Epidermal melanocyte (primary cell): ENCODE data around the gene GYG1.
A peak's percentile ranks its signal among the peaks of the same experiment; 100 is the strongest.

Source experiments
- DNase-seq: peaks from one replicate; pipeline ENCODE4 v3.0.0; 2011; ENCODE audit warnings: low spot score; ENCODE audit not compliant: insufficient read length

The GYG1 gene

DNA sequence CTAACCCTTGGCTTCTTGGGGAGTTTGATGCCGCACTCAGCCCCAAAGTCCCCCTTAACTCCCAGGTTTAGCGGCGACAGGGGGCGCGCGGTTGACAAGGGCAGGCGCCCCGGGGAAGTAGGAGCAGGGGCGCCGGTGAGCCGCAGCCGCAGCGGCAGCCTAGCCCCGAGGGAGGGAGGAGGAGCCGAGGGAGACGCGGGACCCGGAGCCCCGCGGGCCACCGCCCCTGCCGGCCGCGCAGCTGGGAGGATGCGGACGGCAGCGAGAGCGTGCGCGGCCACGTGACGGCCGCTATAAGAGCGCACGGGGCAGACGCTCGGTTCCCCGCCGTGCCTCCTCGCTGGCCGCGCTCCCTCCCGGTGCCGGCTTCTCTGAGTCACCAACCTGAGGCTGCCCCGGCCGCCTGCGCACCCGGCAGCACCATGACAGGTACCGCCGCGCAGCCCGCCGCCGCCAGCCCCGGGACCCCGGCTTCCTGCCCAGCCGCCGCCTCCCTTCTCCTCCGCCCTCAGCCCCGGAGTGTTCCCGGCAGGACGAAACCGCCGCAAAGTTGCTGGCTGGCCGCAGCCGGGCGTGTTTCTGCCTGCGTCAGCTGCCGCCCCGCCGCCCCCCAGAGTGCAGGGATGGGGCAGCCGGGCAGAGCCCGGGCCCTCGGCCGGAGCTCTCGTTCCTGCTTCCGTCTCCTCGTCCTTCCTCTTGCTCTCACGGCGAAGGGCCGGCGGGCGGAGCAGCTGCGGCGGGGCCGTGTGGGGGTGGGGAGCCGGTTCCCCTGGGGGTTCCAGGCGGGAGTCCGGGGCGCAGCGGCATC, at the start of gene GYG1:
GYG1 (plus strand) TSS at position 322 of the 808 bp plus-strand sequence; CDS start at position 423, 101 bp downstream.
- peak; percentile 83 for DNase-seq

DNA sequence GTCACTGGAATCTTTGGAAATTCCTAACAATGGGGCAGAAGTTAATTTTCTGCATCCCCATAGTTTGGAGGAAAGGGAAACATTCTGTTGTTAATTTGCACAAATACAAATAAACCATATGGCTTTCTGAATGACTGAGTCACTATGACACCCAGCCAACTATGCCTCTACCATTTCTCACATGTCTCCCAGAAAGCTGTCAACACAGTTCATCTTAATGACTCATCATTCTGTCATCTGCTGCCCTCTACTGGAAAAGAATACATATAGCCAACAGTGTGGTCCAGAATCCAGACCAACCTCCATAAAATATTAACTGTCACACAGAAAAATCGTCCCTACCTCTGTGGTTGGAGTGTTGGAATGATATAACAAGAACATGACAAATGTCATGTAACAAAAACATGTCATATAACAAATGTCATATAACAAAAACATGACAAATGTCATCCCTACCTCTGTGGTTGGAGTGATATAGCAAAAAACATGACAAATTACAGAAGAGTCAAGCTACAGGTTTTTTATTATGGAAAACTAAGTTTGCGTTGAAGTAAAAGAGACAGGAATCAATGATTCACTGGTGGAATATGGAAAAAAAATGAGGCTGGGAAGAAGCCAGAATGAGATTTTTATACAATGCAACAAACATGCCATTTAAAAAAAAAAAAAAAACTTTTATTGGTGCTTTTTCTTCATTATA, 47.7 kb upstream of the GYG1 start:
- DNase-seq, result peak; percentile 84

DNA sequence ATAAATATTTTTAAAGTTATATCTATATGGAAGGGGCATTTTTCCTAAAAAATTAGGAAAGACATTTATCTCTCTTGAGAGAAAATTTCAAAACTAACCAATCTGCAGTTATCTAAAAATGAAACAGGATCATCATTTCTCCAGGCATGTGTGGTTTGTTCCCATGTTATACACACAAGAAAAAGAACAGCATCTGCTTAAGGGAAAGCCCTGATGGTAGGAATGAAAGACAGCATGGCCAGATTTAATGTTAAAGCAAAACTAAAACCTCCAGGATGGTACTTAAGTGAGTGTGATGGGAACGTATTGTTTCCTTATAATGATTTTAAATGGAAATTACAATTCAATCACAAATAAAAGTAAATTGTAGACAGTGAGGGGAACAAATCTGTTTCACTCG, 46.2 kb upstream of the GYG1 start:
- no peak for DNase-seq

GRCh38 chr3:148948913-148949657, 42.3 kb upstream of the GYG1 start:
- no peak for DNase-seq

GRCh38 chr3:148950806-148951205, 40.5 kb upstream of the GYG1 start:
- DNase-seq, result no peak

DNA sequence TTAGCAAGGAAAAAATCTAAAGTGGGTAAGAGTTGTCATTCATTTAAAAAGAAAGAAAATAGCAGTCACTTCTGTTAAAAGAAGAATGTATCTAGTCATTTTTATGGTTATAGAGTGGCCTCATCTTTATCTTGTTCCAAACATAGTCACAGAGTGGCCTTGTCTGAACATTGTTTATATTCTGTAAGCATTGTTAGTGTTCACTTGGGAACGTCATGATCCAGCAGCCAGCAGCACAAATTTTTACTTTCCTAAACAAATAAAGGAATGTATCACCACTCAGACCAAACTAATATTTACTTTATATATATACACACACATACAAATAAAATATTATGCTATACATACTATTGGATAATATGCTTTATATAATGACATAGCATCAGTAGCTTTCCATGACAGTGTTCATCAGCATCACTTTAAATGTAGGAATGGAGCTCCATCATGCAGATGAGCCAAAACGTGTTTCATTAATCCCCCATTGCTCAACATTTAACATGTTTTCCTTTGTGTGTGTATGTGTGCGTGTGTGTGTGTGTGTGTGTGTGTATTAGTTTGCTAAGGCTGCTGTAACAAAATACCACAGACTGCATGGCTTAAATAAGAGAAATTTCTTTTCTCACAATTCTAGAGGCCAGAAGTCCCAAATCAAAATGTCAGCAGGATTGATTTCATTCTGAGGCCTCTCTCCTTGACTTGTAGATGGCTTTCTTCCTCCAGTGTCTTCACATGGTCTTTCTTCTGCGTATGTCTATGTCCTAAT, 39.6 kb upstream of the GYG1 start:
- no peak for DNase-seq

DNA sequence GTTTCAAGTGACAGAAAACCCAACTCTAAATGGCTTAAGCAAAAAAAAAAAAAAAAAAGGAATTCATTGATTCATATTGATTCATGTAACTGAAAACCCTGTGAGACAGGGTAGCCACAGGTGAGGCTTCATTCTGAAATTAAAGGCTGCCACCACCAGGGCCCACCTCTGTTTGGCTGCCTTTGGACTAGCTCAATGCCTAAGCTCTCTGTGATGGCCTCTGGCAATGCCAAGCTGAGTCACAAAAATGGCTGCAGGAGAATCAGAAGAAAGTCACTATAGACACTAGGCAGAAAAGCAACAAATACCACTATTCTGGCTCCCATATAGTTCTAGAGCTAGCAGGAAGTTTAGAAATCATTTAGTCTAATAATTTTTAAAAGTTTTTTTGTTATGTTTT, 38.2 kb upstream of the GYG1 start:
- no peak for DNase-seq

DNA sequence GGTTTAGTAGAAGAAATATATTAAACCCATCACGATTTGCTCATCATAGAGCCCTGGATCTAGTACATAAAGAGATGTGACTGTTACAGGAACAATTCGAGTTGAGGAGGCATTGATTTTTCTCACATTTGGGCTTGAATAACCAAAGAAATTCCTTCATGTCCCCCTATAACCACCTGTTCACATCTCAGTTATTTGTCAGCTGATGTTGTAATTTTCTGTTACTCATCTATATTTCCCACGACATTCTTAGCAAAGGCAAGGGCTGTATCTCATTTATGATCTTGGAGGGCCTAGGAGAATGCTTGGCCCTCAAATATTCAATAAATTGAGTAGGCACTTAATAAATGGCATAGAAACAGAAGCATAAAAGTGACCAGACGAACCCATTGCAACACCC, 36.4 kb upstream of the GYG1 start:
- DNase-seq, result no peak

DNA sequence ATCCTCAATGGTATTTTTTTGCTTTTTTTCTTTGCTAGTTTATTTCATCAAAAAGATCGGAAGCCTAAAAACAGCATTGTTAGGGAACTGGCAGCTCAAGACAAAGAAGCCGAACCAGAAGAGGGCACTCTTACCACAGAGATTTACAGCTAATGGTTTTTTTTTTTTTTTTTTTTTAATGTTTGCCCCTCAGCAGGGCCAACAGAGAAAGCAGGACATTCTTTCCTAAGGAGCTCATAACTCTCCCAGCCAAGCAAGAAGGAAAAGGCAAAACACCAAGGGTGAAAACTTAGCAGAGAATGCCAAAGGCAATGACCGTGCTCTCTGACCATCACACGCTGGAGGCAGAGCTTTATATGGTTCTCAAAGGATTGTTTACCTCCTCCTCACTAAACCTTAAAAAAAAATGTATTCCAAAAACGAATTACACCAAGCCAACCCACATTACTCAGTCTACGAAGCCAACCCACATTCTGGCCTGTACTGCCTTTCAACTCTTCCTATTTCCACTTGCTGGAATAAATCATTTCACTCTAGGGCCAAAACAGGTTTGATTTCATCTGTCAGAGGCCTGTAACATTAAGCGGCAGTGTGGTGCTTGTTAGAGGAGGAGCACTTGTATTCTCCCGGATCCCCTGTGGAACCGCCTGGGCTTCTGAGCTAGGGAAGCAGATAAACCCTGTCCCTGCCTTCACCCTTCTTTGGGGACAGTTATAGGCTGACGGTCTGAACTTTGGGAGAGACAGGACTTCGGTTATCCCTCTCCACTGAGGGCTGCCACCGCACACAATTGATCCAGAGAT, 35.6 kb upstream of the GYG1 start:
- DNase-seq, result peak; percentile 28

DNA sequence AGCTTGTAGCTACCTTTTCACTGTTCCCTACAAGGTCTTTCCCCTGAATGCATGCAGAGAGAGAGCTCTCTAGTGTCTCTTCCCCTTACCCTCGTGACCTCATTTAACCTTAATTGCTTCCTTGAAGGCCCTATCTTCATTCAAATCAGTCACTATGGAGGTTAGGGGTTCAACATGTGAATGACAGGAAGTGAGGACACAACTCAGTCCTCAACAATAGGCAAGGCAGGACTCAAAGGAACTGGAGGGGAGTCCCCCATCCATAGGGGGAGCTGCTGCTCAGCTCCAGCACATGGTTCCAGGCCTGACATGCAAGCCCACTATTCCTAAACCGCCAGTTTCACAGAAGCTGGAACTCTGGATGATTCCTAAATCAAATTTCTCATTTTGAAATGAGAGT, 33.8 kb upstream of the GYG1 start:
- DNase-seq, result no peak

DNA sequence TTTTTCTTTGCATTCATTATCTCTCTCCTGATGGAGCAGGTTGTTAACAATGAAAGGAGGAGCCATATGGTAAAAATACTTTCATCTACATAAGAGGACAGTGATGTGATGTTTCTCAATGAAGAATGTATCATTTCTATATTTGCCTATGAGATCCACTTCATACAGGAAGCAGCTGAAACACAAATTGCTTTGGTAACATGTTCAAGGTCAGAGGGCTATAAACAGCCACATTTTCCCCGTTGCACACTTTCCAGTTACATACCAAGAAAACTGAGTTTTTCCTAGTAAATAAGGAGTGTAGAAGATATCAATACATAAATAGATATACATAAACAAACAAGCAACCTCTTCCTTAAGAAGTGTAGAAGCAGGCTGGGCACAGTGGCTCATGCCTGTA, 32.6 kb upstream of the GYG1 start:
- DNase-seq, result no peak

DNA sequence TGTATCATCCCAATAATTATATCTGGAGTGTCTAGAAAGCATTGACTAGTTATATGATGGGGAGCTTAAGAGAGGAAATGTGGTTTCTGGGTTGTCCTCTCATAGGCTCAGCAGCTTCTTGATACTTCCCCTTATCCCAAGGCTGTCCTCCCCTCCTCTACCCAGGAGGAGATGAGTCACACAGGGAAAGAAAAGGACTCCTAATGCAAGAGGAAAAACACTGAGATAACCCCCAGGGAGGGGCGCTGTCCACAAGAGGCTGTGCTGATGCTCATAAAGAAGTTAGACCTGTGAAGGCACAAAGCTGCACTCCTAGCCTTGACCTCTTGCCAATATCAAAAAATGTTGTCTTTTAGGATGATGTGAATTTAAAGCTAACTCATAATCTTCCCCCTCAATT, 28.8 kb upstream of the GYG1 start:
- DNase-seq, result no peak

- no peak for DNase-seq
These were observed 26.5 kb upstream of the GYG1 start for GRCh38 chr3:148964809-148965208.

- no peak for DNase-seq
These were observed 23.0 kb upstream of the GYG1 start for GRCh38 chr3:148968321-148968720.

GRCh38 chr3:148970271-148970670, 21.1 kb upstream of the GYG1 start:
- no peak for DNase-seq

- no peak for DNase-seq
These were observed 19.8 kb upstream of the GYG1 start for GRCh38 chr3:148971401-148972163.

DNA sequence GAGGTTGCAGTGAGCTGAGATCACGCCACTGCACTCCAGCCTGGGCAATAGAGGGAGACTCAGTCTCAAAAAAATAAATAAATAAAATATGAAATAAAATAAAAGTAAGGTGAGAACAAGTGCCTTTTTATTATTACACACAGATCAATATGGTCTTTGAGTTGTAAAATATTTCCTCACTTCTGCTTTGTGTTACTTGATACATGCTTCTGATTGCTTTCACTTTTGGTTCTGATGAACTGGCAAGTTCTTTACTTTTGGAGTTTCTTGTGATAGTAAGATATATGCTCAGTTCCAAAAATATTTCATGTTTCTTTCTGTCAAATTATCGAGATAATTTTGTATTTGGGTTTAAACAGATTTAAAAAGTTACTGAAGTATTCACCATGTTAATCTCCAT, 16.6 kb upstream of the GYG1 start:
- DNase-seq, result no peak

GRCh38 chr3:148975248-148975647, 16.1 kb upstream of the GYG1 start:
- DNase-seq, result no peak

- no peak for DNase-seq
These were observed 15.6 kb upstream of the GYG1 start for GRCh38 chr3:148975696-148976095.

DNA sequence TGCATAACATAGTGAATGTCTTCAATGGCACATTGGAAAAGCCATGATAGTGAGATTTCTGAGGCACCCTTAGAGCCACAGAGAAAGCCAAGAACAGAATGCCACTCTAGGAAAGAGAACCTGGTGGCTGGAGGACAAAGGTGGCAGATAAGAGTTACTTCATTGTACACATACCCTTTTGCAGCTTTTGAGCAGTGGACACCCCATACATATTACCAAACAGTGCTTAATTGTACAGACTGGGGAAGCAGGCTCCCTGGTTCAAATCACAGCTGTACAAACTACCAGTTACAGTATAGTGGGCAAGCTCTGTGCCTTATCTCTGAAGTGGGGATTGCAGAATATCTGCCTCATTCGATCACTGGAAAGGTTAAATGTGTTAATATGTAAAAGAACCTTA, 10.1 kb upstream of the GYG1 start:
- no peak for DNase-seq
